Smooth muscle cell (in vitro differentiated cells): ENCODE measurements around the gene CCDC188. TPM values are rescaled to one million over a fixed set of nuclear protein-coding genes. Genes with fewer than 3 reads are reported as not detected.

ENCODE experiments used
- DNase-seq: peaks from one replicate; lab custom pipeline; 2025; ENCODE audit not compliant: unreplicated experiment; lab: John Stamatoyannopoulos, UW
- H2AFZ ChIP-seq: fragments of 200-600 bp; sonication (generic); 2 replicates; pipeline ENCODE4 v1.6.0; 2016; ENCODE audit warnings: antibody characterized with exemption, low read depth, mild to moderate bottlenecking
- H3F3A ChIP-seq: fragments of 200-600 bp; sonication (generic); 2 replicates; pipeline ENCODE4 v1.6.0; 2017; ENCODE audit warnings: antibody characterized with exemption, low read depth
- H3K27ac ChIP-seq: fragments of 200-600 bp; sonication (generic); 2 replicates; pipeline ENCODE4 v1.5.1; 2016; ENCODE audit warnings: low read depth, mild to moderate bottlenecking
- H3K27me3 ChIP-seq: fragments of 200-600 bp; sonication (generic); 2 replicates; pipeline ENCODE4 v1.6.1; 2016; ENCODE audit warnings: low read depth, mild to moderate bottlenecking
- H3K36me3 ChIP-seq: fragments of 200-600 bp; sonication (generic); 2 replicates; pipeline ENCODE4 v1.5.1; 2016; ENCODE audit warnings: low read depth
- H3K4me1 ChIP-seq: fragments of 200-600 bp; sonication (generic); 2 replicates; pipeline ENCODE4 v1.5.1; 2016; ENCODE audit warnings: low read depth
- H3K4me2 ChIP-seq: fragments of 200-600 bp; sonication (generic); 2 replicates; pipeline ENCODE4 v1.6.0; 2016; ENCODE audit warnings: mild to moderate bottlenecking
- H3K4me3 ChIP-seq: fragments of 200-600 bp; sonication (generic); 2 replicates; pipeline ENCODE4 v1.5.1; 2016; ENCODE audit warnings: mild to moderate bottlenecking
- H3K79me2 ChIP-seq: fragments of 200-600 bp; sonication (generic); 2 replicates; pipeline ENCODE4 v1.6.0; 2016; ENCODE audit warnings: low read depth, mild to moderate bottlenecking
- H3K9ac ChIP-seq: fragments of 200-600 bp; sonication (generic); 2 replicates; pipeline ENCODE4 v1.6.0; 2016; ENCODE audit warnings: low read depth
- H3K9me3 ChIP-seq: fragments of 200-600 bp; sonication (generic); replicated peaks from 2 replicates; pipeline ENCODE4 v1.5.1; 2016; ENCODE audit warnings: low read depth
- H4K20me1 ChIP-seq: fragments of 200-600 bp; sonication (generic); 2 replicates; pipeline ENCODE4 v1.6.0; 2016; ENCODE audit warnings: low read depth
- CTCF ChIP-seq: fragments of 200-600 bp; sonication (generic); IDR thresholded peaks from 2 replicates; pipeline ENCODE4 v1.5.1; 2017; ENCODE audit warnings: borderline replicate concordance, mild to moderate bottlenecking, antibody characterized with exemption; ENCODE audit not compliant: insufficient read depth, poor library complexity, severe bottlenecking
- WGBS: methylation state at CpG from one replicate; pipeline ENCODE4 v1.1.7; 2016; ENCODE audit warnings: low lambda C conversion rate; 5-methylcytosine and 5-hydroxymethylcytosine counted together
- polyA plus RNA-seq: library from polyadenylated mRNA; unstranded; fragments of >200 nt; fragmentation: Nextera tagmentation; extraction: Ambion mirVana; gene quantifications from 2 replicates; pipeline ENCODE4 v1.2.1, GENCODE V29; 2016
- total RNA-seq: library from RNA; depleted of rRNA; stranded (reverse); fragments of >200 nt; gene quantifications from 2 replicates; pipeline ENCODE4 v1.2.3, GENCODE V29; 2014

CCDC188 gene
- total and polyA plus RNA-seq, 2 experiments from 2014 or later: not detected

GRCh38 chr22:20130731-20131596, 19.9 kb downstream of the CCDC188 start:
- Histone ChIP-seq H3K36me3 (peaks cover 4% of the 10 kb centered on the region), H4K20me1 (peaks cover 39% of the 10 kb centered on the region), H3K4me1 (peaks cover 7% of the 10 kb centered on the region), H3K9ac (peak overlapping the region; percentile 58), H2AFZ (peak overlapping the region; percentile 46), H3F3A (peaks cover 16% of the 10 kb centered on the region), H3K9me3 (no peaks in the 10 kb centered on the region), H3K79me2 (peaks cover 40% of the 10 kb centered on the region), H3K4me2 (peak overlapping the region; percentile 93), H3K27ac (peak overlapping the region; percentile 57), H3K4me3 (peak overlapping the region; percentile 73), H3K27me3 (no peaks in the 10 kb centered on the region)
- DNase-seq: peak; percentile 45
- 16% methylated on average over 44 of the region's 70 CpGs for WGBS
- TF ChIP-seq CTCF: no peak

GRCh38 chr22:20130319-20130718, 20.5 kb downstream of the CCDC188 start:
- Histone ChIP-seq H3K9ac (no peak overlapping the region), H3K4me1 (peaks cover 7% of the 10 kb centered on the region), H3K36me3 (peaks cover 5% of the 10 kb centered on the region), H3F3A (peaks cover 16% of the 10 kb centered on the region), H3K27me3 (no peaks in the 10 kb centered on the region), H3K79me2 (peaks cover 34% of the 10 kb centered on the region), H3K9me3 (no peaks in the 10 kb centered on the region), H3K4me2 (no peak overlapping the region), H2AFZ (no peak overlapping the region), H3K27ac (peak overlapping the region; percentile 57), H4K20me1 (peaks cover 33% of the 10 kb centered on the region), H3K4me3 (no peak overlapping the region)
- no peak for DNase-seq
- 96% methylated on average over 3 of the region's 3 CpGs for WGBS
- no peak for TF ChIP-seq CTCF

GRCh38 chr22:20129747-20130014, 21.2 kb downstream of the CCDC188 start:
- WGBS: 96% methylated on average over 3 of the region's 3 CpGs
- Histone ChIP-seq H3K9ac (no peak overlapping the region), H3K4me2 (no peak overlapping the region), H3K4me3 (no peak overlapping the region), H2AFZ (no peak overlapping the region), H3K79me2 (peaks cover 28% of the 10 kb centered on the region), H3K36me3 (peaks cover 5% of the 10 kb centered on the region), H3K27ac (no peak overlapping the region), H4K20me1 (peaks cover 30% of the 10 kb centered on the region), H3F3A (peaks cover 16% of the 10 kb centered on the region), H3K9me3 (no peaks in the 10 kb centered on the region), H3K27me3 (no peaks in the 10 kb centered on the region), H3K4me1 (peaks cover 7% of the 10 kb centered on the region)
- no peak for TF ChIP-seq CTCF
- DNase-seq: no peak
